Adrenal gland (tissue), 12 donors: ENCODE measurements around the gene OR2W1. TPM values are rescaled to one million over a fixed set of nuclear protein-coding genes. Genes with fewer than 3 reads are reported as not detected.

Source experiments
- DNase-seq, 7 donors: peaks; one replicate each; pipeline ENCODE4 v3.0.0-alpha.2; 2019 to 2020
- H3K27ac ChIP-seq, 5 donors: fragments of 200-600 bp; sonication (generic) in 4 of 5; 1 replicate in 3 of 5; 2 replicates in 2 of 5; pipeline versions ENCODE4 v1.5.1 to v1.8.0; 2016 to 2020; ENCODE audit warnings: mild to moderate bottlenecking in 1 of 5
- H3K27me3 ChIP-seq: fragments of 200-600 bp; 2 replicates; pipeline ENCODE4 v1.8.0; 2021
- H3K36me3 ChIP-seq, 2 donors: fragments of 200-600 bp; replicated peaks in 1 of 2; 1 replicate in 1 of 2; 2 replicates in 1 of 2; pipeline versions ENCODE4 v1.5.1 to v1.8.0; 2018 to 2022
- H3K4me1 ChIP-seq, 2 donors: fragments of 200-600 bp; replicated peaks in 1 of 2; 1 replicate in 1 of 2; 2 replicates in 1 of 2; pipeline versions ENCODE4 v1.5.1 to v1.8.0; 2018 to 2021
- H3K4me3 ChIP-seq, 4 donors: fragments of 200-600 bp; sonication (generic) in 3 of 4; one replicate each; pipeline ENCODE4 v1.5.1; 2016 to 2018
- H3K9me3 ChIP-seq, 3 donors: fragments of 200-600 bp; sonication (generic) in 1 of 3; replicated peaks in 1 of 3; 1 replicate in 2 of 3; 2 replicates in 1 of 3; pipeline versions ENCODE4 v1.5.1 to v1.8.0; 2016 to 2021
- POLR2A ChIP-seq, 2 donors: fragments of 450-650 bp; IDR thresholded peaks; one replicate each; pipeline ENCODE4 v1.6.1; 2017; ENCODE audit warnings: antibody characterized with exemption in 2 of 2, mild to moderate bottlenecking in 2 of 2, moderate library complexity in 1 of 2
- WGBS, 4 donors: extraction: QIAGEN DNeasy Blood & Tissue Kit in 2 of 4; methylation state at CpG; one replicate each; pipeline versions ENCODE4 v1.1.5 to v1.1.7; 2013 to 2017; 5-methylcytosine and 5-hydroxymethylcytosine counted together
- intact Hi-C, 2 donors: fragments of 100-400 bp; cut with DNase I; formaldehyde crosslinking; loops; one replicate each; pipeline versions ENCODE4 v1.14.1 to v1.15.0; 2022 to 2023
- polyA plus RNA-seq, 3 donors: library from polyadenylated mRNA; stranded (reverse); fragments of 200-250 nt in 2 of 3; fragments of 350-450 nt in 1 of 3; fragmentation: Illumina TruSeq in 1 of 3; extraction: RNeasy Lipid Tissue Mini Kit (QIAGEN cat#74804) in 1 of 3; gene quantifications; one replicate each; pipeline ENCODE4 v1.2.3, GENCODE V29; 2013 to 2014
- total RNA-seq, 9 donors: library from RNA; depleted of rRNA in 4 of 9; stranded (reverse); fragments of >200 nt in 4 of 9; fragments of 120-200 nt in 1 of 9; fragmentation: NEBNext Ultra II Directional in 1 of 9; extraction: Animal tissue kit (Norgen Biotek cat#: 25700) in 1 of 9; gene quantifications; one replicate each; pipeline versions ENCODE4 v1.1.0 to v1.2.4, GENCODE V29; 2013 to 2023
- TF ChIP-seq, protein P1 (sequence below), 6 experiments: fragments of 450-650 bp in 4 of 6; fragments of 200-600 bp in 2 of 6; sonication (generic) in 1 of 6; IDR thresholded peaks; 1 replicate in 5 of 6; 2 replicates in 1 of 6; pipeline versions ENCODE4 v1.5.1 to v1.8.0; 2016 to 2021; ENCODE audit warnings: antibody characterized with exemption in 6 of 6, mild to moderate bottlenecking in 2 of 6, moderate library complexity in 1 of 6
- donor health status: healthy with polysubstance abuse.
- donor health status: Bipolar disorder and iron deficiency.
- donor health status: DM: yes; HTN: yes; CAD: no.
- donor health status: DM: no; HTN: no; CAD: no.
- donor health status: DM: no; HTN: no; CAD: no.
- donor health status: DM: yes; HTN: yes; CAD: no.

Gene OR2W1
- total and polyA plus RNA-seq, 12 donors, result not detected

DNA sequence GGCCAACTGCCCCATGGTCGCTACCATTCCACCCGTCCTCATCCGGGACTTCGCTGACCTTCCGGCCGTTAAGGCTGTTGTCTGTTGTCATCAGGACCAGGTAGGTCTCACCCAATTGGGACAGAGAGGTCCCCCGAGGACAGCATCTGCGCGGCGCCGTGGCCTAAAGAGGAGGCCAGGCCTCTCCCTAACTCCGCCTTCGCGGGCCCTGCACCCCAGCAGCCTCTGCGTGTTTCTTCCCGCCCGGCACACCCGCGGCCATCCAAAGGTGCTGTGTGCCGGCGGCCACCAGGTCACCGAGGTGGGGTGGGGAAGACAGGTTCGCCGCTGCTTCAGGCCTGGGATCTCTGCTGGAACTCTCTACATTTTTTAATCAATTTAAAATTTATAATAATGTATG, 9.0 kb downstream of the OR2W1 start:
- peaks cover 8% of the 10 kb centered on the region for H3K27me3 ChIP-seq
- DNase-seq, result no peak
- intact Hi-C loops, result no loop called here
- 90 to 94% (median 92%) methylated on average over 18 to 24 of the region's 24 CpGs for WGBS, 4 donors
- H3K36me3 ChIP-seq, result no peaks in the 10 kb centered on the region
- no peaks in the 10 kb centered on the region for H3K9me3 ChIP-seq
- H3K4me1 ChIP-seq, result no peaks in the 10 kb centered on the region
- no peak overlapping the region for H3K4me3 ChIP-seq
- TF ChIP-seq POLR2A (IDR thresholded peaks at IDR 0.05), result no peak
- TF ChIP-seq, protein P1, sequence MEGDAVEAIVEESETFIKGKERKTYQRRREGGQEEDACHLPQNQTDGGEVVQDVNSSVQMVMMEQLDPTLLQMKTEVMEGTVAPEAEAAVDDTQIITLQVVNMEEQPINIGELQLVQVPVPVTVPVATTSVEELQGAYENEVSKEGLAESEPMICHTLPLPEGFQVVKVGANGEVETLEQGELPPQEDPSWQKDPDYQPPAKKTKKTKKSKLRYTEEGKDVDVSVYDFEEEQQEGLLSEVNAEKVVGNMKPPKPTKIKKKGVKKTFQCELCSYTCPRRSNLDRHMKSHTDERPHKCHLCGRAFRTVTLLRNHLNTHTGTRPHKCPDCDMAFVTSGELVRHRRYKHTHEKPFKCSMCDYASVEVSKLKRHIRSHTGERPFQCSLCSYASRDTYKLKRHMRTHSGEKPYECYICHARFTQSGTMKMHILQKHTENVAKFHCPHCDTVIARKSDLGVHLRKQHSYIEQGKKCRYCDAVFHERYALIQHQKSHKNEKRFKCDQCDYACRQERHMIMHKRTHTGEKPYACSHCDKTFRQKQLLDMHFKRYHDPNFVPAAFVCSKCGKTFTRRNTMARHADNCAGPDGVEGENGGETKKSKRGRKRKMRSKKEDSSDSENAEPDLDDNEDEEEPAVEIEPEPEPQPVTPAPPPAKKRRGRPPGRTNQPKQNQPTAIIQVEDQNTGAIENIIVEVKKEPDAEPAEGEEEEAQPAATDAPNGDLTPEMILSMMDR (IDR thresholded peaks at IDR 0.05), result no peak
- no peak overlapping the region for H3K27ac ChIP-seq

DNA sequence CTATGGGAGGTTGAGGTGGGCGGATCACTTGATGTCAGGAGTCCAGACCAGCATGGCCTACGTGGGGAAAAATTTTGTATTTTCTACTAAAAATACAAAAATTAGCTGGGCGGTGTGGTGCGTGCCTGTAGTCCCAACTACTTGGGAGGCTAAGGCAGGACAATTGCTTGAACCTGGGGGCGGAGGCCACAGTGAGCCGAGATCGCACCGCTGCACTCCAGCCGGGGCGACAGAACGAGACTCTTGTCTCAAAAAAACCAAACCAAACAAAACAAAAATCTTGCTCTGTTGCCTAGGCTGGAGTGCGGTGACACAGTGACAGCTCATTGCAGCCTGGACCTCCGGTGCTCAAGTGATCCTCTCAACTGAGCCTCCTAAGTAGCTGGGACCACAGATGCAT, 16.2 kb downstream of the OR2W1 start:
- Histone ChIP-seq H3K4me3 (no peak overlapping the region), H3K27me3 (peaks cover 14% of the 10 kb centered on the region), H3K27ac (no peak overlapping the region), H3K36me3 (no peaks in the 10 kb centered on the region), H3K4me1 (no peaks in the 10 kb centered on the region), H3K9me3 (no peaks in the 10 kb centered on the region)
- 86 to 89% (median 89%) methylated on average over 13 of the region's 13 CpGs for WGBS, 4 donors
- no peak for TF ChIP-seq POLR2A (IDR thresholded peaks at IDR 0.05)
- TF ChIP-seq, protein P1 (IDR thresholded peaks at IDR 0.05), result no peak
- intact Hi-C loops, result no loop called here
- no peak for DNase-seq

DNA sequence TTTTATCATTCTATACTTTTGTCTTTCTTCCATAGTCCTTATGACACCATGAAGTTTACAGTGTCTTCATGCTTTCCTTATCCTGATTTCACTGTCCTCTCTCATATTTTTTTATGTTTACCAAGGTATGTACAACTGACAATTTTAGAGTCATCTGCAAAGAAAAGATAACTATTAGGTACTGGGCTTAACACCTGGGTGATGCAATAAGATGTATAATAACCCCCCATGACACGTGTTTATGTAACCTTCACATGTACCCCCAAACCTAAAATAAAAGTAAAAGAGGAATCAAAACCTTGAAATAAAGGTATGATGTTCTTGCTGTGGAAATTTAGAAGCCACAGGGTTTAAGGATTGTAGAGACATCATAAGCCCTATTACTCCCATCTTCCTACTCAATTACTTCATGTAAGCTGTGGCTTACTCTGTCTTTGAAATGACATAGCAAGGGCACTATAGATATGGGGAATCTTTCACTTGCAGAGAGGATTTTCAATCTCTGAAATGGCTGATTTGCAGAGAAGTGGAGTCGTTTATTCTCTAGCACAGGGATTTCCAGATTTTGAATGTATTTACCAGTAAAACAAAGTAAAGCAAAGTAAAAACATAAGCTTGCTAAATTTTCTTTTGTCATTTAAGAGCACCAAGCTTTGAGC, 18.9 kb downstream of the OR2W1 start:
- peaks cover 12% of the 10 kb centered on the region for H3K27me3 ChIP-seq
- no peak overlapping the region for H3K27ac ChIP-seq
- intact Hi-C loops, result no loop called here
- TF ChIP-seq, protein P1 (IDR thresholded peaks at IDR 0.05), result no peak
- no peak for TF ChIP-seq POLR2A (IDR thresholded peaks at IDR 0.05)
- no peaks in the 10 kb centered on the region for H3K4me1 ChIP-seq
- DNase-seq, result no peak
- 33 to 56% (median 45%) methylated on average over 2 of the region's 2 CpGs for WGBS, 4 donors
- no peaks in the 10 kb centered on the region for H3K9me3 ChIP-seq
- no peak overlapping the region for H3K4me3 ChIP-seq
- H3K36me3 ChIP-seq, result no peaks in the 10 kb centered on the region

DNA sequence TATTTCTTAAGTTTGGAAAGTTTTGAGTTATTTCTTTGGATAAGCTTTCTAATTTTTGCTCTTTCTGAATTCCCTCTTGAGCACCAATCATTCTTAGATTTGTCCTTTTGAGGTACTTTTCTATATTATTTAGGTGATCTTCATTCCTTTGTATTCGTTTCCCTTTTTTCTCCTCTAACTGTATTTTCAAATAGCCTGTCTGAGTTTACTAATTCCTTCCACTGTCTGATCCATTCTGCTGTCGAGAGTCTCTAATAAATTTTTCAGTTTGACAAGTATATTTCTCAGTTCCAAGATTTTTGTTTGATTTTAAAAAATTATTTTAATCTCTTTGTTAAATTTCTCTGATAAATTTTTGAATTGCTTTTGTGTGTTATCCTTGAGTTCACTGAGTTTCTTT, 23.5 kb downstream of the OR2W1 start:
- 69 to 80% (median 78%) methylated on average over 2 of the region's 2 CpGs for WGBS, 4 donors
- TF ChIP-seq, protein P1 (IDR thresholded peaks at IDR 0.05), result no peak
- no peak for TF ChIP-seq POLR2A (IDR thresholded peaks at IDR 0.05)
- intact Hi-C loops, result no loop called here
- Histone ChIP-seq H3K27ac (no peak overlapping the region), H3K4me1 (no peaks in the 10 kb centered on the region), H3K27me3 (peaks cover 12% of the 10 kb centered on the region), H3K36me3 (no peaks in the 10 kb centered on the region), H3K9me3 (no peaks in the 10 kb centered on the region), H3K4me3 (no peak overlapping the region)
- no peak for DNase-seq
